Adrenal gland (tissue), 5 donors: ENCODE data around the gene PITX2.

Source experiments
- POLR2A ChIP-seq, 2 donors: fragments of 450-650 bp; IDR thresholded peaks; one replicate each; pipeline ENCODE4 v1.6.1; 2017; ENCODE audit warnings: antibody characterized with exemption in 2 of 2, mild to moderate bottlenecking in 2 of 2, moderate library complexity in 1 of 2
- TF ChIP-seq, protein P1 (sequence below), 6 experiments: fragments of 450-650 bp in 4 of 6; fragments of 200-600 bp in 2 of 6; sonication (generic) in 1 of 6; IDR thresholded peaks; 1 replicate in 5 of 6; 2 replicates in 1 of 6; pipeline versions ENCODE4 v1.5.1 to v1.8.0; 2016 to 2021; ENCODE audit warnings: antibody characterized with exemption in 6 of 6, mild to moderate bottlenecking in 2 of 6, moderate library complexity in 1 of 6
- donor health status: DM: no; HTN: no; CAD: no.

DNA sequence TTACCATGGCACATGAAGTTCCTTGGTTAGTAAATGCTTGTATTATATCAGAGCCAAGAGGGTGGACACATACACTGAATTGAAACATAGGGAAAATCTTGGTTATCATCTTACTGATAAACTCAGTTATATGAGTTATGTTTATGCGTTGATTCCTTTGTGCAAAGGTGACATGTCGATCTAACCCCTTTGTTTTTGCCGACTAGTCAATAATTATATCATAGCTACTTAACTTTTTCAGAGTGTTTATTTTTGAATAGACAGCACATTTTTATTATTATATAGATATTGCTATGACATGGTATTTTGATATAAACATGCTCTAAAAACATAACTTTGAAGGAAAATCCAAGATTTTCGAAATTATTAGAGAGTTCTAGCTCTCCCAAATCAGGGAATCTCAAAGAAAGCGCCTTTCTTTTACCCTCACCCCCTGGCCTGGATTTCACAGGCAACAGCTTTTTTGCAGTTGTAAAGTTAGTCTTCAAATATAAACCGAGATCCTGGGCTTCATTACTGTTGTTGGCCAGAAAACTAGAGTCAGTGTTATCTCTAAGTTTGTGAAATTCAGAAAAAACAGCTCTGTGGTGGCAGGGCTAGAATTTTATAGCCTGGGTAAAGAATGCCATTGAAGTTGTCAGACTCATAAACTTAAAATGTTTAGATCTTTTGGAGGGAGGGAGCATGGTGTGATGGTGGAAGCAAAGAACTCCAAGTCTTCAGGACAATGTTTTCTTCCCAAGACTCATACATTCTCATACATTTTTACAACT is 45.8 kb upstream of the PITX2 start:
- TF ChIP-seq, protein P1, sequence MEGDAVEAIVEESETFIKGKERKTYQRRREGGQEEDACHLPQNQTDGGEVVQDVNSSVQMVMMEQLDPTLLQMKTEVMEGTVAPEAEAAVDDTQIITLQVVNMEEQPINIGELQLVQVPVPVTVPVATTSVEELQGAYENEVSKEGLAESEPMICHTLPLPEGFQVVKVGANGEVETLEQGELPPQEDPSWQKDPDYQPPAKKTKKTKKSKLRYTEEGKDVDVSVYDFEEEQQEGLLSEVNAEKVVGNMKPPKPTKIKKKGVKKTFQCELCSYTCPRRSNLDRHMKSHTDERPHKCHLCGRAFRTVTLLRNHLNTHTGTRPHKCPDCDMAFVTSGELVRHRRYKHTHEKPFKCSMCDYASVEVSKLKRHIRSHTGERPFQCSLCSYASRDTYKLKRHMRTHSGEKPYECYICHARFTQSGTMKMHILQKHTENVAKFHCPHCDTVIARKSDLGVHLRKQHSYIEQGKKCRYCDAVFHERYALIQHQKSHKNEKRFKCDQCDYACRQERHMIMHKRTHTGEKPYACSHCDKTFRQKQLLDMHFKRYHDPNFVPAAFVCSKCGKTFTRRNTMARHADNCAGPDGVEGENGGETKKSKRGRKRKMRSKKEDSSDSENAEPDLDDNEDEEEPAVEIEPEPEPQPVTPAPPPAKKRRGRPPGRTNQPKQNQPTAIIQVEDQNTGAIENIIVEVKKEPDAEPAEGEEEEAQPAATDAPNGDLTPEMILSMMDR (IDR thresholded peaks at IDR 0.05): no peak
- no peak for TF ChIP-seq POLR2A (IDR thresholded peaks at IDR 0.05)
